Kidney (tissue), 14 donors: Measurements from ENCODE around the gene C14orf132. TPM values are rescaled to one million over a fixed set of nuclear protein-coding genes. Genes with fewer than 3 reads are reported as not detected.
A peak's percentile ranks its signal among the peaks of the same experiment; 100 is the strongest.

ENCODE experiments used
- DNase-seq, 5 donors: peaks; one replicate each; pipeline ENCODE4 v3.0.0-alpha.2; 2013 to 2020
- FAIRE-seq: peaks from 2 replicates; lab custom pipeline; 2012; peaks lifted over from hg19 to GRCh38; lab: Jason Lieb, UNC
- H3K27ac ChIP-seq, 2 donors: one replicate each; pipeline ENCODE4 v1.7.0; 2013; ENCODE audit warnings: low read depth in 2 of 2, low read length in 2 of 2, inconsistent platforms in 1 of 2
- H3K27me3 ChIP-seq: one replicate; pipeline ENCODE4 v1.7.1; 2013; ENCODE audit warnings: low read length, inconsistent platforms; ENCODE audit not compliant: control insufficient read depth, insufficient read depth
- H3K36me3 ChIP-seq, 3 donors: one replicate each; pipeline versions ENCODE4 v1.7.0 to v1.7.1; 2013; ENCODE audit warnings: low read length in 3 of 3, control low read depth in 1 of 3, inconsistent platforms in 1 of 3; ENCODE audit not compliant: insufficient read depth in 3 of 3, control insufficient read depth in 2 of 3
- H3K4me1 ChIP-seq, 3 donors: one replicate each; pipeline versions ENCODE4 v1.7.0 to v1.7.1; 2013; ENCODE audit warnings: low read length in 3 of 3, inconsistent platforms in 1 of 3, low read depth in 1 of 3; ENCODE audit not compliant: control insufficient read depth in 2 of 3, insufficient read depth in 2 of 3
- H3K4me3 ChIP-seq, 3 donors: one replicate each; pipeline versions ENCODE4 v1.7.0 to v1.8.1; 2013; ENCODE audit warnings: low read length in 3 of 3, control low read depth in 1 of 3, inconsistent platforms in 1 of 3
- H3K9ac ChIP-seq, 3 donors: one replicate each; pipeline versions ENCODE4 v1.7.0 to v1.7.1; 2013; ENCODE audit warnings: low read length in 3 of 3, control low read depth in 1 of 3, inconsistent platforms in 1 of 3
- H3K9me3 ChIP-seq, 3 donors: one replicate each; pipeline versions ENCODE4 v1.7.0 to v1.7.1; 2013; ENCODE audit warnings: low read length in 3 of 3, control low read depth in 1 of 3, inconsistent platforms in 1 of 3; ENCODE audit not compliant: control insufficient read depth in 2 of 3, insufficient read depth in 1 of 3
- intact Hi-C: fragments of 100-400 bp; cut with DNase I; formaldehyde crosslinking; loops from one replicate; pipeline ENCODE4 v1.11.1; 2022
- polyA plus RNA-seq: library from polyadenylated mRNA; stranded (reverse); fragments of 350-450 nt; fragmentation: Illumina TruSeq; extraction: RNeasy Lipid Tissue Mini Kit (QIAGEN cat#74804); gene quantifications from one replicate; pipeline ENCODE4 v1.2.3, GENCODE V29; 2014; ENCODE audit warnings: low read depth, low replicate concordance; ENCODE audit not compliant: insufficient read depth
- total RNA-seq: library from RNA; stranded (reverse); fragmentation: NEBNext Ultra II Directional; extraction: Animal tissue kit (Norgen Biotek cat#: 25700); gene quantifications from one replicate; pipeline ENCODE4 v1.2.1, GENCODE V29; 2021
- TF ChIP-seq, protein P1 (sequence below): IDR thresholded peaks from 3 replicates; pipeline ENCODE4 v1.5.1; 2012; ENCODE audit warnings: mild to moderate bottlenecking, moderate library complexity, borderline replicate concordance; ENCODE audit not compliant: insufficient read depth; ENCODE audit errors: extremely low read depth
- donor health status: control.
- donor health status: control.
- donor health status: control.
- donor health status: control.
- donor health status: control.
- donor health status: DM: yes; HTN: yes; CAD: no.
- donor health status: Normal renal cell carcinoma (clear cell type).

Gene C14orf132
- total and polyA plus RNA-seq, 2 donors from 2014 or later = 6.0 to 17.5 TPM

DNA sequence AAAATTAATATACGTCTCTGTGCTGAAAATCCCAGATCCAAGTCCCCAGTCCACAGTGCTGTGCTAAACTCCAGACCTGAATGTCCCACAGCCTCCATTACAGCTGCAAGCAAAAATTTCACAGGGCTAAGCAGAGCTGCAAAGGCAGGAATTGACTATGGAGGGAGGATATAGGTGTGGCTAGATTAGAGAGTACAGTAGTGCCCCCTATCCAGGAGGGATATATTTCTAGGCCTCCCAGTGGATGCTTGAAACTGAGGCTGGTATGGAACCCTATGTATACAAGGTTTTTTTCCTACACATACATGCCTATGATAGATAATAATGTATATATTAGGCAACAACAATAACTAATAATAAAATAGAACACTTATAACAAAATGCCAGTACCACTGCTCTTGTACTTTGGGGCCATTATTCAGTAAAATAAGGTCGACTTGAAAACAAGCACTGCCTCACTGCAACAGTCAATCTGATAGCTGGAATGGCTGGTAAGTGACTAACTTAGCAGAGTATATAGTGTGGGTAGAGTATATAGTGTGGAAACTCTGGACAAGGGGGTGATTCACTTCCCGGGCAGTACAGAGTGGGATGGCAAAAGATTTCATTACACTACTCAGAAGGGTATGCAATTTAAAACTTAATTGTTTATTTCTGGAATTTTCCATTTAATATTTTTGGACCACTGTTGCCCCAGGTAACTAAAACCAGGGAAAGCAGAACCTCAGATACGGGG is 82.7 kb downstream of the C14orf132 start:
- DNase-seq = peak in 1 of 5 donors; percentile 2
- TF ChIP-seq, protein P1, sequence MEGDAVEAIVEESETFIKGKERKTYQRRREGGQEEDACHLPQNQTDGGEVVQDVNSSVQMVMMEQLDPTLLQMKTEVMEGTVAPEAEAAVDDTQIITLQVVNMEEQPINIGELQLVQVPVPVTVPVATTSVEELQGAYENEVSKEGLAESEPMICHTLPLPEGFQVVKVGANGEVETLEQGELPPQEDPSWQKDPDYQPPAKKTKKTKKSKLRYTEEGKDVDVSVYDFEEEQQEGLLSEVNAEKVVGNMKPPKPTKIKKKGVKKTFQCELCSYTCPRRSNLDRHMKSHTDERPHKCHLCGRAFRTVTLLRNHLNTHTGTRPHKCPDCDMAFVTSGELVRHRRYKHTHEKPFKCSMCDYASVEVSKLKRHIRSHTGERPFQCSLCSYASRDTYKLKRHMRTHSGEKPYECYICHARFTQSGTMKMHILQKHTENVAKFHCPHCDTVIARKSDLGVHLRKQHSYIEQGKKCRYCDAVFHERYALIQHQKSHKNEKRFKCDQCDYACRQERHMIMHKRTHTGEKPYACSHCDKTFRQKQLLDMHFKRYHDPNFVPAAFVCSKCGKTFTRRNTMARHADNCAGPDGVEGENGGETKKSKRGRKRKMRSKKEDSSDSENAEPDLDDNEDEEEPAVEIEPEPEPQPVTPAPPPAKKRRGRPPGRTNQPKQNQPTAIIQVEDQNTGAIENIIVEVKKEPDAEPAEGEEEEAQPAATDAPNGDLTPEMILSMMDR = no peak
- no peaks in the 10 kb centered on the region for H3K36me3 ChIP-seq
- H3K27me3 ChIP-seq = no peaks in the 10 kb centered on the region
- no peaks in the 10 kb centered on the region for H3K9me3 ChIP-seq
- intact Hi-C loops = no loop called here
- H3K9ac ChIP-seq = no peak overlapping the region
- no peak for FAIRE-seq
- H3K4me1 ChIP-seq = peaks cover 0 to 3% (median 0%) of the 10 kb centered on the region in 3 donors
- H3K27ac ChIP-seq = no peak overlapping the region
- no peak overlapping the region for H3K4me3 ChIP-seq

DNA sequence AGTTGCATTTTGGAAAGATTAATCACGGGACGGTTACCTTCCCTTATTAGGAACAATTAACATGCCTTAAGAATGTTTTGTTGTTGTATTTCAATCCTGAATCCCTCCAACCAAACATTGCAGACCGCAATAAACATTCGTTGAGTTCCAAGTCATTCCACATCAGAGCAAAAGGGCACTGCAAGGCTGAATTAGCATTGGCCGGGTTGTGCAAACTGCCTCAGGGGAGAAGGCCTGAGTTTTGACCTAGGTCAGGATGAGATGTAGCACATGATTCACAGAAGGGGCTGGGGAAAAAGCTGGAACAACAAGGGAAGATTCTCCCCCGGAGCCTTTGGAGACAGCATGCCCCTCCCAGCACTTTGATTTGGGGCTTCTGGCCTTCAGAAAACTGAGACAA is 83.3 kb downstream of the C14orf132 start:
- Histone ChIP-seq H3K9me3 (no peaks in the 10 kb centered on the region), H3K4me1 (peaks cover 0 to 3% (median 0%) of the 10 kb centered on the region in 3 donors), H3K27me3 (no peaks in the 10 kb centered on the region), H3K9ac (no peak overlapping the region), H3K27ac (no peak overlapping the region), H3K4me3 (no peak overlapping the region), H3K36me3 (no peaks in the 10 kb centered on the region)
- intact Hi-C loops = no loop called here
- peak in 2 of 5 donors; percentile 23 to 66 for DNase-seq
- TF ChIP-seq, protein P1 = no peak
- FAIRE-seq = no peak

DNA sequence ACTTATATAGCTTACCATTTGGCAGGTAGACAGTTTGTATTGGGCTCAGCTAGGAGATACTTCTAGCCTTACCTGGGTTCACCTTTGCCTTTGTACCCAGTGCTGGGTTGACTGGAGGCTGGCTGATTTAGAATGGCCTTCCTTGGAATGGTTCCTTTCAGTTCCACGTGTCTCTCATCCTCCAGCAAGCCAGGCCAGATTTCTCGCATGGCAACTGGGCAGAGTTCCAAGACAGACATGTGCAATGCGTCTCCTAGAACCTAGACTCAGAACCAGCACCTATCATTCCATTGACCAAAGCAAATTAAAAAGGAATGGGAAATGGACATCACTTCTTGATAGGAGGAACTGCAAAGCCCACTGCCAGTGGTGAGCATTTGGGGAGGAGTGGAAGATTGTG is 86.4 kb downstream of the C14orf132 start:
- no peak for FAIRE-seq
- no peaks in the 10 kb centered on the region for H3K9me3 ChIP-seq
- H3K4me3 ChIP-seq = no peak overlapping the region
- intact Hi-C loops = no loop called here
- no peaks in the 10 kb centered on the region for H3K36me3 ChIP-seq
- no peak overlapping the region for H3K9ac ChIP-seq
- H3K27ac ChIP-seq = no peak overlapping the region
- TF ChIP-seq, protein P1 = no peak
- no peaks in the 10 kb centered on the region for H3K27me3 ChIP-seq
- peaks cover 0 to 3% (median 0%) of the 10 kb centered on the region in 3 donors for H3K4me1 ChIP-seq
- DNase-seq = peak in 2 of 5 donors; percentile 22 to 50
